OCI-LY7 (cell line): ENCODE data around the gene KLHL17.

Experiments used
- CTCF ChIP-seq: fragments of 200-600 bp; sonication (generic); conservative IDR thresholded peaks from 2 replicates; pipeline ENCODE4 v1.5.1; 2014; ENCODE audit warnings: mild to moderate bottlenecking, antibody characterized with exemption, low read length, moderate library complexity, mixed read lengths
- EZH2phosphoT487 ChIP-seq: fragments of 200-600 bp; sonication (generic); IDR thresholded peaks from 2 replicates; pipeline ENCODE4 v1.6.1; 2018; ENCODE audit warnings: low read depth, borderline replicate concordance, mild to moderate bottlenecking, mixed run types, antibody characterized with exemption, low read length, moderate library complexity, mixed read lengths

- TF ChIP-seq CTCF (no peak), EZH2phosphoT487 (no peak)
Measured at GRCh38 chr1:980602-981395, 20.4 kb downstream of the KLHL17 start.
